Bronchial epithelial cell (primary cell): ENCODE measurements around the gene CDRT4. TPM values are rescaled to one million over a fixed set of nuclear protein-coding genes. Genes with fewer than 3 reads are reported as not detected.

ENCODE experiments used
- DNase-seq: peaks from one replicate; pipeline ENCODE4 v3.0.0-alpha.2; 2010; ENCODE audit warnings: low read depth
- FAIRE-seq: peaks from 2 replicates; lab custom pipeline; 2011; peaks lifted over from hg19 to GRCh38; lab: Jason Lieb, UNC
- H3K27me3 ChIP-seq: 2 replicates; pipeline ENCODE4 v1.5.1; 2011; ENCODE audit warnings: low read length; ENCODE audit not compliant: control insufficient read depth, insufficient read depth
- H3K36me3 ChIP-seq: 2 replicates; pipeline ENCODE4 v1.5.1; 2011; ENCODE audit warnings: low read length; ENCODE audit not compliant: control insufficient read depth, insufficient read depth
- H3K4me3 ChIP-seq: 2 replicates; pipeline ENCODE4 v1.5.1; 2011; ENCODE audit warnings: mild to moderate bottlenecking, low read depth, low read length, control low read depth
- total RNA-seq: library from RNA; depleted of rRNA; stranded (reverse); fragments of >200 nt; gene quantifications from 2 replicates; pipeline ENCODE4 v1.2.1, GENCODE V29; 2014
- TF ChIP-seq, protein P1 (sequence below): IDR thresholded peaks from 2 replicates; pipeline ENCODE4 v1.5.1; 2011; ENCODE audit warnings: mild to moderate bottlenecking, moderate library complexity, low read length, control low read depth, inconsistent platforms; ENCODE audit not compliant: insufficient read depth, severe bottlenecking

Gene CDRT4
- total RNA-seq, 1 donor from 2014 or later, result 1.1 TPM

- TF ChIP-seq, protein P1, sequence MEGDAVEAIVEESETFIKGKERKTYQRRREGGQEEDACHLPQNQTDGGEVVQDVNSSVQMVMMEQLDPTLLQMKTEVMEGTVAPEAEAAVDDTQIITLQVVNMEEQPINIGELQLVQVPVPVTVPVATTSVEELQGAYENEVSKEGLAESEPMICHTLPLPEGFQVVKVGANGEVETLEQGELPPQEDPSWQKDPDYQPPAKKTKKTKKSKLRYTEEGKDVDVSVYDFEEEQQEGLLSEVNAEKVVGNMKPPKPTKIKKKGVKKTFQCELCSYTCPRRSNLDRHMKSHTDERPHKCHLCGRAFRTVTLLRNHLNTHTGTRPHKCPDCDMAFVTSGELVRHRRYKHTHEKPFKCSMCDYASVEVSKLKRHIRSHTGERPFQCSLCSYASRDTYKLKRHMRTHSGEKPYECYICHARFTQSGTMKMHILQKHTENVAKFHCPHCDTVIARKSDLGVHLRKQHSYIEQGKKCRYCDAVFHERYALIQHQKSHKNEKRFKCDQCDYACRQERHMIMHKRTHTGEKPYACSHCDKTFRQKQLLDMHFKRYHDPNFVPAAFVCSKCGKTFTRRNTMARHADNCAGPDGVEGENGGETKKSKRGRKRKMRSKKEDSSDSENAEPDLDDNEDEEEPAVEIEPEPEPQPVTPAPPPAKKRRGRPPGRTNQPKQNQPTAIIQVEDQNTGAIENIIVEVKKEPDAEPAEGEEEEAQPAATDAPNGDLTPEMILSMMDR, result no peak
- no peaks in the 10 kb centered on the region for H3K27me3 ChIP-seq
- H3K4me3 ChIP-seq, result no peak overlapping the region
- H3K36me3 ChIP-seq, result no peaks in the 10 kb centered on the region
- FAIRE-seq (peak; percentile 58), DNase-seq (no peak)
These were observed 68.0 kb downstream of the CDRT4 start for GRCh38 chr17:15399443-15399842.

GRCh38 chr17:15398736-15399331 is 68.6 kb downstream of the CDRT4 start:
- DNase-seq (peak; percentile 28), FAIRE-seq (no peak)
- Histone ChIP-seq H3K4me3 (no peak overlapping the region), H3K27me3 (no peaks in the 10 kb centered on the region), H3K36me3 (no peaks in the 10 kb centered on the region)
- TF ChIP-seq, protein P1, result no peak

DNA sequence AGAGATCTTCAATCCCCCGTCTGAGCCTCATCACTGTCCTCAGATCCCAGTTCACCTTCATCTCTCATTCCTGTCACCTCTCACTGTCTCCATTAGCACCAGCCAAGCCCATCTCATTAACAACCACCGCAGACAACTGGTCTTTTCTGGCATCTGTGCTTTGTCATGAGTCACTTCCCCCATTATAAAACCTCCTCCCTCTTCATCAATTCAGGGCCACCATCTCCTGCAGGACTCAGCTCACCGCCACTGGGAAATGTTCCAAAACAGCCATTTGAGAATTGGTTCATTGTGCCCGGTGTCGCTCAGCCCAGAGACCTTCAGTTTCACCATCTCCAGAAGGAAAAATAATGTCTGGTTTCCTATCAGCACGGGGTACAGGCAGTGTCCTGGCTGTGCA is 69.1 kb downstream of the CDRT4 start:
- DNase-seq (no peak), FAIRE-seq (no peak)
- H3K4me3 ChIP-seq, result no peak overlapping the region
- H3K27me3 ChIP-seq, result no peaks in the 10 kb centered on the region
- TF ChIP-seq, protein P1, result no peak
- no peaks in the 10 kb centered on the region for H3K36me3 ChIP-seq

DNA sequence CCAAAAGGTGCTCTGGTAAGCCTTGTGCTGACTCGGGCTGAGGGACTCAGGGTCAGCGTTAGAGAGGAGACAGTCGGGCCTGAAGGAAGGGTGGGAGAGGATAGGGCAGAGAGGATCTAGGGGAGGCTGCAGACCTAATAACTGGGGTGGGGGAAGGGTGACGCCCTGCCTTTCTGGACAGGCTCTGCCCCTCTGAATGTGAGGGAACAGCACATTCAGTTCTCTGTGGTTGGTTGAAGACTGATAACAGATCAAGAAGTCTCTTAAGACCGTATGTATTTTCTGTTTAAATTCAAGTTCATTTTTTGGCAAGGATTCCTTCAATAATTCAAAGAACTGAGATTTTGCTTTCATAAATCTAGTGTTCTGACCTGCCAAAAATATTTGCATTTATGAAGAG is 69.8 kb downstream of the CDRT4 start:
- FAIRE-seq, result no peak
- no peak overlapping the region for H3K4me3 ChIP-seq
- no peak for DNase-seq
- TF ChIP-seq, protein P1, result no peak
- H3K36me3 ChIP-seq, result no peaks in the 10 kb centered on the region
- no peaks in the 10 kb centered on the region for H3K27me3 ChIP-seq

DNA sequence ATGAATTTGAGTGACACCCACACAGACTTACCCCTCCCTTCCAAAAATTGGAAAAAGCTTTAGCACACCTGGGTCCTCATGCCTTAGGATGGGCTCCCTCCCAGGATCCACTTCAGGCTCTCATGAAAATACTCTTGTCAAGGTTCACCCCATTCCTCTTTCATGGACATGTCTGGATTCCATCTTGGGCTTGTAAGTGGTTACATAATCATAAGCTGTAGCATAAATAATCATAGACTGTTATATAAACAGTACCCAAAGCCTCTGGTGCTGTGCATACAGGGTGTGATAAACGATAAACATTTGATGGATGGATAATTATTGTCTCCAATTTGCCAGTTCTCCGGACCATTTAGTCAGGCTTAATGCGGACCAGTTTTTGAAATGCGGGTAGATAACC is 72.3 kb downstream of the CDRT4 start:
- DNase-seq (no peak), FAIRE-seq (no peak)
- Histone ChIP-seq H3K27me3 (no peaks in the 10 kb centered on the region), H3K36me3 (no peaks in the 10 kb centered on the region), H3K4me3 (no peak overlapping the region)
- TF ChIP-seq, protein P1, result no peak

- FAIRE-seq (no peak), DNase-seq (peak; percentile 21)
- no peaks in the 10 kb centered on the region for H3K27me3 ChIP-seq
- TF ChIP-seq, protein P1, result no peak
- H3K36me3 ChIP-seq, result no peaks in the 10 kb centered on the region
- H3K4me3 ChIP-seq, result no peak overlapping the region
These were observed 74.0 kb downstream of the CDRT4 start for GRCh38 chr17:15393414-15393813.
